HL-60 (cell line): ENCODE results near the gene GCLC.

Experiments
- SPI1 ChIP-seq: IDR thresholded peaks from 2 replicates; pipeline ENCODE4 v1.6.1; 2012; ENCODE audit warnings: low read depth, mild to moderate bottlenecking, borderline replicate concordance
- TF ChIP-seq, protein P1 (sequence below): IDR thresholded peaks from 2 replicates; pipeline ENCODE4 v1.6.1; 2012; ENCODE audit warnings: low read depth; ENCODE audit not compliant: insufficient replicate concordance

DNA sequence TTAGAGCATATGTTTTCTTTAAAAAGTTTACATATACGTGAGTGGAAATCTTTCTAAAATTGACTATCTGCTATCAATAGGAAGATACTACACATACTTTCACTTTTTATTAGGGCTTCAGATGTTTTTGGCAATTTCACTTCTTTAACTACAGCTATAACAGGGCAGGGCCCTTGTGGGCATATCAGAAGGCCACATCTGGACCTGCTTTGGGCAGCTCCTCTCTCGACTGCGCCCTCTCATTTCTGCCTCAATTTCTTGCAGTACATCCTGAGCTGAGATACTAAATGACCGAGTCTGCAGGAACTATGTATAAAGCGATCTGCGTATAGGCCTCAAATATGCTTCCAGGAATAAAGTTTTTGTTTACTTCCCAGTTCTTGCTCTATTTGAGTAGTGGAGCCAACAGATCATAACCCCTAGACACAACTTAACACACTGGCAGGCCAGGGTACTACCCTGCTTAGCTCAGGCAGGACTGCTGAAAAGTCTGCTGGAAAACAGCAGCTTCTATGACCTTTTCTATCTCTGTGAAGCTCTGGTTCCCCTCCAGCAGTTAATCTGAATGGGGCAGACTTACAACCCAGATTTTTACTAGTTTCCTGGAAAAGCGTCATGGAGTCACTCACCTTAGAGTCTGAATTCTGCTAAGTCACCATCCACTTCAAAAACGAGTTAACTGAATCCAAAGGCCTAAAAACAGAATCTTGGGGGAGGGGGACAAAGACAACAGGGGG is 12.7 kb downstream of the GCLC start:
- no peak for TF ChIP-seq SPI1
- TF ChIP-seq, protein P1, sequence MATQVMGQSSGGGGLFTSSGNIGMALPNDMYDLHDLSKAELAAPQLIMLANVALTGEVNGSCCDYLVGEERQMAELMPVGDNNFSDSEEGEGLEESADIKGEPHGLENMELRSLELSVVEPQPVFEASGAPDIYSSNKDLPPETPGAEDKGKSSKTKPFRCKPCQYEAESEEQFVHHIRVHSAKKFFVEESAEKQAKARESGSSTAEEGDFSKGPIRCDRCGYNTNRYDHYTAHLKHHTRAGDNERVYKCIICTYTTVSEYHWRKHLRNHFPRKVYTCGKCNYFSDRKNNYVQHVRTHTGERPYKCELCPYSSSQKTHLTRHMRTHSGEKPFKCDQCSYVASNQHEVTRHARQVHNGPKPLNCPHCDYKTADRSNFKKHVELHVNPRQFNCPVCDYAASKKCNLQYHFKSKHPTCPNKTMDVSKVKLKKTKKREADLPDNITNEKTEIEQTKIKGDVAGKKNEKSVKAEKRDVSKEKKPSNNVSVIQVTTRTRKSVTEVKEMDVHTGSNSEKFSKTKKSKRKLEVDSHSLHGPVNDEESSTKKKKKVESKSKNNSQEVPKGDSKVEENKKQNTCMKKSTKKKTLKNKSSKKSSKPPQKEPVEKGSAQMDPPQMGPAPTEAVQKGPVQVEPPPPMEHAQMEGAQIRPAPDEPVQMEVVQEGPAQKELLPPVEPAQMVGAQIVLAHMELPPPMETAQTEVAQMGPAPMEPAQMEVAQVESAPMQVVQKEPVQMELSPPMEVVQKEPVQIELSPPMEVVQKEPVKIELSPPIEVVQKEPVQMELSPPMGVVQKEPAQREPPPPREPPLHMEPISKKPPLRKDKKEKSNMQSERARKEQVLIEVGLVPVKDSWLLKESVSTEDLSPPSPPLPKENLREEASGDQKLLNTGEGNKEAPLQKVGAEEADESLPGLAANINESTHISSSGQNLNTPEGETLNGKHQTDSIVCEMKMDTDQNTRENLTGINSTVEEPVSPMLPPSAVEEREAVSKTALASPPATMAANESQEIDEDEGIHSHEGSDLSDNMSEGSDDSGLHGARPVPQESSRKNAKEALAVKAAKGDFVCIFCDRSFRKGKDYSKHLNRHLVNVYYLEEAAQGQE, result no peak
